H9 (cell line): ENCODE measurements around the gene ARL16. TPM values are rescaled to one million over a fixed set of nuclear protein-coding genes. Genes with fewer than 3 reads are reported as not detected.

ENCODE experiments used
- DNase-seq: peaks from one replicate; pipeline ENCODE4 v3.0.0-alpha.2; 2017
- H2AFZ ChIP-seq: one replicate; pipeline ENCODE4 v1.6.1; 2013; ENCODE audit warnings: mild to moderate bottlenecking, low read length, control low read depth, moderate library complexity
- H2AK5ac ChIP-seq: 2 replicates; pipeline ENCODE4 v1.6.1; 2013; ENCODE audit warnings: low read length, control low read depth, mixed read lengths; ENCODE audit not compliant: insufficient read length
- H2BK120ac ChIP-seq: one replicate; pipeline ENCODE4 v1.6.1; 2013; ENCODE audit warnings: low read depth, mild to moderate bottlenecking, low read length, control low read depth, inconsistent platforms; ENCODE audit not compliant: poor library complexity, severe bottlenecking
- H2BK12ac ChIP-seq: 2 replicates; pipeline ENCODE4 v1.6.1; 2013; ENCODE audit warnings: low read length, control low read depth, mixed read lengths, low read depth; ENCODE audit not compliant: insufficient read length
- H2BK15ac ChIP-seq: 2 replicates; pipeline ENCODE4 v1.6.1; 2013; ENCODE audit warnings: low read depth, low read length, control low read depth
- H2BK20ac ChIP-seq: one replicate; pipeline ENCODE4 v1.6.1; 2013; ENCODE audit warnings: low read depth, mild to moderate bottlenecking, low read length, control low read depth, inconsistent platforms; ENCODE audit not compliant: poor library complexity, severe bottlenecking
- H2BK5ac ChIP-seq: 2 replicates; pipeline ENCODE4 v1.6.1; 2013; ENCODE audit warnings: low read length, control low read depth, mixed read lengths; ENCODE audit not compliant: insufficient read length
- H3K14ac ChIP-seq: 2 replicates; pipeline ENCODE4 v1.6.1; 2013; ENCODE audit warnings: low read length, control low read depth; ENCODE audit not compliant: insufficient read depth
- H3K18ac ChIP-seq: 2 replicates; pipeline ENCODE4 v1.6.1; 2013; ENCODE audit warnings: low read depth, mild to moderate bottlenecking, mixed read lengths, low read length, control low read depth; ENCODE audit not compliant: insufficient read length
- H3K23ac ChIP-seq: 2 replicates; pipeline ENCODE4 v1.6.1; 2013; ENCODE audit warnings: low read length, control low read depth, mixed read lengths, low read depth; ENCODE audit not compliant: insufficient read length
- H3K23me2 ChIP-seq: 2 replicates; pipeline ENCODE4 v1.6.1; 2013; ENCODE audit warnings: low read depth, mild to moderate bottlenecking, mixed read lengths, low read length, control low read depth; ENCODE audit not compliant: insufficient read length, poor library complexity, severe bottlenecking
- H3K27ac ChIP-seq: 2 replicates; pipeline ENCODE4 v1.5.1; 2013; ENCODE audit warnings: low read length, control low read depth, mixed read lengths, low read depth; ENCODE audit not compliant: insufficient read length
- H3K27me3 ChIP-seq: 2 replicates; pipeline ENCODE4 v1.6.1; 2013; ENCODE audit warnings: low read length, control low read depth, inconsistent platforms; ENCODE audit not compliant: insufficient read depth
- H3K4ac ChIP-seq: 2 replicates; pipeline ENCODE4 v1.6.1; 2013; ENCODE audit warnings: low read depth, mild to moderate bottlenecking, control low read depth, inconsistent platforms, low read length, moderate library complexity
- H3K4me1 ChIP-seq: 2 replicates; pipeline ENCODE4 v1.6.1; 2013; ENCODE audit warnings: low read length, control low read depth, inconsistent platforms; ENCODE audit not compliant: insufficient read depth
- H3K4me2 ChIP-seq: 2 replicates; pipeline ENCODE4 v1.6.1; 2013; ENCODE audit warnings: low read length, control low read depth, mixed read lengths; ENCODE audit not compliant: insufficient read length, insufficient read depth
- H3K56ac ChIP-seq: 2 replicates; pipeline ENCODE4 v1.6.1; 2013; ENCODE audit warnings: low read depth, mild to moderate bottlenecking, mixed read lengths, low read length, control low read depth; ENCODE audit not compliant: insufficient read length
- H3K79me1 ChIP-seq: 2 replicates; pipeline ENCODE4 v1.6.1; 2013; ENCODE audit warnings: low read depth, mild to moderate bottlenecking, moderate library complexity, low read length, control low read depth, inconsistent platforms; ENCODE audit not compliant: insufficient read depth, poor library complexity, severe bottlenecking
- H3K79me2 ChIP-seq: 2 replicates; pipeline ENCODE4 v1.6.1; 2013; ENCODE audit warnings: low read length, control low read depth, inconsistent platforms; ENCODE audit not compliant: insufficient read depth
- H3K9ac ChIP-seq: 2 replicates; pipeline ENCODE4 v1.6.1; 2013; ENCODE audit warnings: low read length, control low read depth, mixed read lengths; ENCODE audit not compliant: insufficient read length; ENCODE audit errors: extremely low read depth
- H3K9me3 ChIP-seq: one replicate; pipeline ENCODE4 v1.6.1; 2013; ENCODE audit warnings: low read depth, low read length, inconsistent platforms; ENCODE audit not compliant: control insufficient read depth
- H3T11ph ChIP-seq: one replicate; pipeline ENCODE4 v1.6.1; 2013; ENCODE audit warnings: mild to moderate bottlenecking, low read length, control low read depth, inconsistent platforms
- H4K20me1 ChIP-seq: one replicate; pipeline ENCODE4 v1.6.1; 2013; ENCODE audit not compliant: control insufficient read depth, insufficient read length, insufficient read depth
- H4K5ac ChIP-seq: 2 replicates; pipeline ENCODE4 v1.6.1; 2013; ENCODE audit warnings: low read depth, mild to moderate bottlenecking, mixed read lengths, low read length, control low read depth; ENCODE audit not compliant: insufficient read length
- H4K8ac ChIP-seq: replicated peaks from 2 replicates; pipeline ENCODE4 v1.6.1; 2013; ENCODE audit warnings: low read length, control low read depth, mixed read lengths, low read depth; ENCODE audit not compliant: insufficient read length
- H4K91ac ChIP-seq: 2 replicates; pipeline ENCODE4 v1.6.1; 2013; ENCODE audit warnings: low read depth, mild to moderate bottlenecking, moderate library complexity, mixed read lengths, low read length, control low read depth; ENCODE audit not compliant: insufficient read length
- H3K27ac Mint-ChIP-seq, 3 experiments: 2 replicates in 2 of 3; 3 replicates in 1 of 3; pipeline ENCODE4 v1.8.0; 2020 to 2021; ENCODE audit warnings: mixed read lengths in 3 of 3, mild to moderate bottlenecking in 1 of 3, moderate library complexity in 1 of 3
- H3K27me3 Mint-ChIP-seq: 2 replicates; pipeline ENCODE4 v1.8.0; 2021; ENCODE audit warnings: low read depth, mild to moderate bottlenecking, moderate library complexity, mixed read lengths
- H3K36me3 Mint-ChIP-seq, 3 experiments: 2 replicates in 2 of 3; 3 replicates in 1 of 3; pipeline ENCODE4 v1.8.0; 2020 to 2021; ENCODE audit warnings: low read depth in 3 of 3, mixed read lengths in 3 of 3; ENCODE audit not compliant: insufficient read depth in 1 of 3
- H3K4me1 Mint-ChIP-seq, 2 experiments: 2 replicates each; pipeline ENCODE4 v1.8.0; 2020; ENCODE audit warnings: mixed read lengths in 2 of 2
- H3K4me3 Mint-ChIP-seq, 2 experiments: 2 replicates in 1 of 2; 3 replicates in 1 of 2; pipeline ENCODE4 v1.8.0; 2020 to 2021; ENCODE audit warnings: mild to moderate bottlenecking in 2 of 2, mixed read lengths in 2 of 2, moderate library complexity in 1 of 2
- H3K9me3 Mint-ChIP-seq, 2 experiments: 2 replicates in 1 of 2; 3 replicates in 1 of 2; pipeline ENCODE4 v1.8.0; 2020; ENCODE audit warnings: mild to moderate bottlenecking in 2 of 2, mixed read lengths in 2 of 2, moderate library complexity in 1 of 2
- whole genome bisulfite sequencing: extraction: QIAGEN DNeasy Blood & Tissue Kit; methylation state at CpG from one replicate; pipeline ENCODE4 v1.1.7; 2013; ENCODE audit warnings: missing lambda C conversion rate, low lambda C conversion rate, mixed read lengths; ENCODE audit not compliant: insufficient read length; ENCODE audit errors: extremely low coverage; 5-methylcytosine and 5-hydroxymethylcytosine counted together
- total RNA-seq: library from RNA; stranded (reverse); gene quantifications from 2 replicates; pipeline ENCODE4 v1.2.1, GENCODE V29; 2021
- TF ChIP-seq, protein P1 (sequence below): fragments of 200-600 bp; sonication (generic); conservative IDR thresholded peaks from 3 replicates; pipeline ENCODE4 v1.8.0; 2021; ENCODE audit warnings: antibody characterized with exemption, mild to moderate bottlenecking

Gene ARL16
- total RNA-seq, 1 experiment from 2014 or later, result 58.6 TPM

DNA sequence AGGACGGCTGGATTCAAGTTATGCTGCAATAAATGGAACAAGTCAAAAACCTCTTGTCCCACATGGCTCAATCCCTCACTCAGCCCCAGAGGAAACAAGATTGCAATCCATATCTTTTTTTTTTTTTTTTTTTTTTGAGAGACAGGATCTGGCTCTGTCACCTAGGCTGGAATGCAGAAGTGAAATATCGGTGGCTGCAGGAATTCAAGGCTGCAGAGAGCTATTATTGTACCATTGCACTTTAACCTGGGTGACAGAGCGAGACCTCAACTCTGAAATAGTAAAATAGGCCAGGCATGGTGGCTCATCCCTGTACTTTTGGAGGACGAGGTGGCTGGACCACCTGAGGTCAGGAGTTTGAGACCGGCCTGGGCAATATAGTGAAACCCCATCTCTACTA, 24.6 kb downstream of the ARL16 start:
- Histone ChIP-seq H2AK5ac (no peak overlapping the region), H3K4ac (no peak overlapping the region), H2BK120ac (no peak overlapping the region), H3K4me1 (no peaks in the 10 kb centered on the region), H3K79me1 (no peaks in the 10 kb centered on the region), H2AFZ (no peak overlapping the region), H4K5ac (no peak overlapping the region), H3K14ac (no peak overlapping the region), H3K9me3 (no peaks in the 10 kb centered on the region), H2BK20ac (no peak overlapping the region), H2BK5ac (no peak overlapping the region), H3K23me2 (peaks cover 4% of the 10 kb centered on the region), H4K20me1 (no peaks in the 10 kb centered on the region), H3K79me2 (no peaks in the 10 kb centered on the region), H3K27me3 (no peaks in the 10 kb centered on the region), H3K18ac (no peak overlapping the region), H3K23ac (no peak overlapping the region), H3K9ac (no peak overlapping the region), H3T11ph (no peak overlapping the region), H4K8ac (no peak overlapping the region), H3K27ac (no peak overlapping the region), H4K91ac (no peak overlapping the region), H2BK15ac (no peak overlapping the region), H3K4me2 (no peak overlapping the region), H2BK12ac (no peak overlapping the region), H3K56ac (no peak overlapping the region)
- TF ChIP-seq, protein P1, sequence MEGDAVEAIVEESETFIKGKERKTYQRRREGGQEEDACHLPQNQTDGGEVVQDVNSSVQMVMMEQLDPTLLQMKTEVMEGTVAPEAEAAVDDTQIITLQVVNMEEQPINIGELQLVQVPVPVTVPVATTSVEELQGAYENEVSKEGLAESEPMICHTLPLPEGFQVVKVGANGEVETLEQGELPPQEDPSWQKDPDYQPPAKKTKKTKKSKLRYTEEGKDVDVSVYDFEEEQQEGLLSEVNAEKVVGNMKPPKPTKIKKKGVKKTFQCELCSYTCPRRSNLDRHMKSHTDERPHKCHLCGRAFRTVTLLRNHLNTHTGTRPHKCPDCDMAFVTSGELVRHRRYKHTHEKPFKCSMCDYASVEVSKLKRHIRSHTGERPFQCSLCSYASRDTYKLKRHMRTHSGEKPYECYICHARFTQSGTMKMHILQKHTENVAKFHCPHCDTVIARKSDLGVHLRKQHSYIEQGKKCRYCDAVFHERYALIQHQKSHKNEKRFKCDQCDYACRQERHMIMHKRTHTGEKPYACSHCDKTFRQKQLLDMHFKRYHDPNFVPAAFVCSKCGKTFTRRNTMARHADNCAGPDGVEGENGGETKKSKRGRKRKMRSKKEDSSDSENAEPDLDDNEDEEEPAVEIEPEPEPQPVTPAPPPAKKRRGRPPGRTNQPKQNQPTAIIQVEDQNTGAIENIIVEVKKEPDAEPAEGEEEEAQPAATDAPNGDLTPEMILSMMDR, result no peak
- no peak overlapping the region for H3K27ac Mint-ChIP-seq
- H3K9me3 Mint-ChIP-seq, result no peaks in the 10 kb centered on the region
- no peak for DNase-seq
- 0 out of 7 replicates have a peak, but pooled peaks cover 0 to under 1% (median 0%) of the 10 kb centered on the region in 3 experiments for H3K36me3 Mint-ChIP-seq
- H3K4me3 Mint-ChIP-seq, result no peak overlapping the region
- WGBS, result no CpG with 5 or more reads among the region's 5 CpGs
- H3K4me1 Mint-ChIP-seq, result peaks cover 0 to 2% of the 10 kb centered on the region in 2 experiments; a peak in 2 of 4 replicates
- no peaks in the 10 kb centered on the region for H3K27me3 Mint-ChIP-seq
